Breast epithelium (tissue), 4 donors: ENCODE results near the gene MCTP2. TPM values are rescaled to one million over a fixed set of nuclear protein-coding genes. Genes with fewer than 3 reads are reported as not detected.

Experiments
- DNase-seq, 2 donors: peaks; one replicate each; pipeline ENCODE4 v3.0.0-alpha.2; 2019; ENCODE audit warnings: low spot score in 2 of 2
- H3K27ac ChIP-seq, 2 donors: fragments of 200-600 bp; sonication (generic) in 1 of 2; one replicate each; pipeline ENCODE4 v1.5.1; 2016 to 2019; ENCODE audit warnings: mild to moderate bottlenecking in 1 of 2
- H3K27me3 ChIP-seq, 2 donors: fragments of 200-600 bp; sonication (generic) in 1 of 2; one replicate each; pipeline versions ENCODE4 v1.5.1 to v1.6.0; 2017 to 2019; ENCODE audit warnings: control low read depth in 1 of 2, mild to moderate bottlenecking in 1 of 2
- H3K36me3 ChIP-seq: fragments of 200-600 bp; one replicate; pipeline ENCODE4 v1.5.1; 2019
- H3K4me1 ChIP-seq, 2 donors: fragments of 200-600 bp; sonication (generic); one replicate each; pipeline ENCODE4 v1.5.1; 2016 to 2019; ENCODE audit warnings: control low read depth in 1 of 2
- H3K4me3 ChIP-seq, 3 donors: fragments of 200-600 bp; sonication (generic); 1 replicate in 2 of 3; 2 replicates in 1 of 3; pipeline ENCODE4 v1.5.1; 2016 to 2019; ENCODE audit warnings: mild to moderate bottlenecking in 3 of 3, moderate library complexity in 2 of 3
- H3K9me3 ChIP-seq, 2 donors: fragments of 200-600 bp; sonication (generic) in 1 of 2; one replicate each; pipeline ENCODE4 v1.5.1; 2016 to 2019; ENCODE audit warnings: control low read depth in 1 of 2
- POLR2A ChIP-seq: fragments of 450-650 bp; IDR thresholded peaks from one replicate; pipeline ENCODE4 v1.6.1; 2016; ENCODE audit warnings: antibody characterized with exemption, mild to moderate bottlenecking, moderate library complexity
- POLR2AphosphoS5 ChIP-seq, 3 donors: sonication (generic); formaldehyde crosslinking; IDR thresholded peaks; one replicate each; pipeline ENCODE4 v1.6.1; 2017; ENCODE audit warnings: antibody characterized with exemption in 3 of 3
- intact Hi-C: fragments of 100-400 bp; cut with DNase I; formaldehyde crosslinking; loops from one replicate; pipeline ENCODE4 v1.15.1; 2023; ENCODE audit warnings: low total_unique reads
- total RNA-seq, 3 donors: library from RNA; depleted of rRNA; stranded (reverse); fragments of >200 nt; gene quantifications; one replicate each; pipeline ENCODE4 v1.1.0, GENCODE V29; 2016
- TF ChIP-seq, protein P1 (sequence below), 3 donors: fragments of 450-650 bp; IDR thresholded peaks; one replicate each; pipeline ENCODE4 v1.5.1; 2016 to 2017; ENCODE audit warnings: antibody characterized with exemption in 3 of 3, mild to moderate bottlenecking in 3 of 3, moderate library complexity in 3 of 3

Gene MCTP2
- total RNA-seq, 3 donors from 2014 or later: 6.4 to 46.2 (median 25.9) TPM

DNA sequence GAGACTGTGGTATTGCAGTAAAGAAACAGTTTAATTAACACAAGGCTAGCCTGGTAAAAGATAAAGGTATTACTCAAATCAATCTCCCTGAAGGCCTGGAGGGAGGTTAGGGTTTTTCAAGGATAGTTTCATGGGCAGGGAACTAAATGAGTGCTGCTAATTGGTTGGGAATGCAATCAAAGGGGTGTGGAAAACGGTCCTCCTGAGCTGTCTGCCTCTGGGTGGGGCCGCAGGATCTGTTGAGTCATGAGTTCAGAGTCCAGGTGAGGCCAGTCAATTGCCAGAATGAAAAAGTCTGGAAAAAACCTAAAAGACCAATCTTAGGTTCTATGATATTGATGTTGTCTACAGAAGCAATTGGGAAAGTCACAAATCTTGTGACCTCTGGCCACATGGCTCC lies 293.2 kb downstream of the MCTP2 start:
- Histone ChIP-seq H3K4me1 (no peaks in the 10 kb centered on the region), H3K27me3 (no peaks in the 10 kb centered on the region), H3K4me3 (no peak overlapping the region), H3K9me3 (no peaks in the 10 kb centered on the region), H3K36me3 (no peaks in the 10 kb centered on the region), H3K27ac (no peak overlapping the region)
- DNase-seq: no peak
- intact Hi-C loops: no loop called here
- TF ChIP-seq POLR2AphosphoS5 (IDR thresholded peaks at IDR 0.05) (no peak), POLR2A (no peak)
- TF ChIP-seq, protein P1, sequence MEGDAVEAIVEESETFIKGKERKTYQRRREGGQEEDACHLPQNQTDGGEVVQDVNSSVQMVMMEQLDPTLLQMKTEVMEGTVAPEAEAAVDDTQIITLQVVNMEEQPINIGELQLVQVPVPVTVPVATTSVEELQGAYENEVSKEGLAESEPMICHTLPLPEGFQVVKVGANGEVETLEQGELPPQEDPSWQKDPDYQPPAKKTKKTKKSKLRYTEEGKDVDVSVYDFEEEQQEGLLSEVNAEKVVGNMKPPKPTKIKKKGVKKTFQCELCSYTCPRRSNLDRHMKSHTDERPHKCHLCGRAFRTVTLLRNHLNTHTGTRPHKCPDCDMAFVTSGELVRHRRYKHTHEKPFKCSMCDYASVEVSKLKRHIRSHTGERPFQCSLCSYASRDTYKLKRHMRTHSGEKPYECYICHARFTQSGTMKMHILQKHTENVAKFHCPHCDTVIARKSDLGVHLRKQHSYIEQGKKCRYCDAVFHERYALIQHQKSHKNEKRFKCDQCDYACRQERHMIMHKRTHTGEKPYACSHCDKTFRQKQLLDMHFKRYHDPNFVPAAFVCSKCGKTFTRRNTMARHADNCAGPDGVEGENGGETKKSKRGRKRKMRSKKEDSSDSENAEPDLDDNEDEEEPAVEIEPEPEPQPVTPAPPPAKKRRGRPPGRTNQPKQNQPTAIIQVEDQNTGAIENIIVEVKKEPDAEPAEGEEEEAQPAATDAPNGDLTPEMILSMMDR (IDR thresholded peaks at IDR 0.05): no peak

- Histone ChIP-seq H3K9me3 (no peaks in the 10 kb centered on the region), H3K27me3 (no peaks in the 10 kb centered on the region), H3K4me1 (no peaks in the 10 kb centered on the region), H3K36me3 (no peaks in the 10 kb centered on the region), H3K4me3 (no peak overlapping the region), H3K27ac (no peak overlapping the region)
- DNase-seq: no peak
- TF ChIP-seq, protein P1 (IDR thresholded peaks at IDR 0.05): no peak
- TF ChIP-seq POLR2AphosphoS5 (IDR thresholded peaks at IDR 0.05): no peak
- TF ChIP-seq POLR2A: no peak
- intact Hi-C loops: no loop called here
These were observed 294.8 kb downstream of the MCTP2 start for GRCh38 chr15:94526071-94526689.

DNA sequence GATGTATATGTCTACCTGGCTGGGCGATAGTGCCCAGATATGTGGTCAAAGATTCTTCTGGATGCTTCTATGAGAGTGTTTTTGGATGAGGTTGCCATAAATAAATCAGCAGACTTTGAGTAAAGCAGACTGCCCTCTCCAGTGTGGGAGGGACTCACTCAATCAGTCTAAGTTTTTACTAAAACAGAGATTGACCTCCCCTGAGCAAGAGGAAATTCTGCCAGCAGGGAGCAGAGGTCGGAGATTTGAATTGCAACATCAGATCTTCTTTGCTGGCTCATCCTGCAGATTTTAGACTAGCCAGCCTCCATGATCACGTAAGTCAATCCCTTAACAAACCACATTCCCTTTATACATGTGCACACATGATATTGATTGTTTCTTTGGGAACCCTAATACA lies 300.9 kb downstream of the MCTP2 start:
- Histone ChIP-seq H3K36me3 (no peaks in the 10 kb centered on the region), H3K4me3 (no peak overlapping the region), H3K27me3 (no peaks in the 10 kb centered on the region), H3K27ac (no peak overlapping the region), H3K9me3 (no peaks in the 10 kb centered on the region), H3K4me1 (no peaks in the 10 kb centered on the region)
- intact Hi-C loops: no loop called here
- no peak for DNase-seq
- TF ChIP-seq POLR2AphosphoS5 (IDR thresholded peaks at IDR 0.05) (no peak), POLR2A (no peak)
- TF ChIP-seq, protein P1 (IDR thresholded peaks at IDR 0.05): no peak
